HepG2 (cell line): ENCODE measurements around the gene C1QBP. TPM values are rescaled to one million over a fixed set of nuclear protein-coding genes. Genes with fewer than 3 reads are reported as not detected.

Source experiments
- ATAC-seq: fragments of 200-7000 bp; cut with Tn5 transposase; 3 replicates; pipeline ENCODE4 v1.9.1; 2020; ENCODE audit warnings: mild to moderate bottlenecking, moderate library complexity
- BruUV-seq: library from RNA; stranded (reverse); fragments of 400-500 nt; replicated peaks from 2 replicates; lab custom pipeline; 2021; lab: Mats Ljungman, UMichigan
- CTCF ChIA-PET: fragments of 300-600 bp; formaldehyde crosslinking; extraction: SDS; loops from one replicate; lab custom pipeline; 2021; ENCODE audit warnings: low total read pairs, inconsistent platforms, low intra/inter-chr PET ratio; lab: Yijun Ruan, JAX
- POLR2A ChIA-PET: fragments of 350-600 bp; sonication (Branson Sonifier 250); formaldehyde crosslinking; loops from one replicate; lab custom pipeline; 2020; ENCODE audit warnings: antibody characterized with exemption, inconsistent platforms; lab: Yijun Ruan, JAX
- DNase-seq: peaks from one replicate; pipeline ENCODE4 v3.0.0-alpha.2; 2015; ENCODE audit warnings: low spot score
- FAIRE-seq: peaks from 3 replicates; lab custom pipeline; 2011; peaks lifted over from hg19 to GRCh38; lab: Jason Lieb, UNC
- H2AFZ ChIP-seq: one replicate; pipeline ENCODE4 v1.6.1; 2011; ENCODE audit warnings: low read length, inconsistent platforms
- H3K27ac ChIP-seq: fragments of 300-600 bp; 3 replicates; pipeline ENCODE4 v1.8.0; 2011; ENCODE audit warnings: mixed run types, mild to moderate bottlenecking, mixed read lengths, low read length, inconsistent platforms; ENCODE audit not compliant: insufficient read depth; ENCODE audit errors: extremely low read length
- H3K27me3 ChIP-seq, 2 experiments: fragments of 200-600 bp in 1 of 2; 2 replicates in 1 of 2; 3 replicates in 1 of 2; pipeline versions ENCODE4 v1.6.0 to v1.8.0; 2011; ENCODE audit warnings: low read length in 2 of 2, mild to moderate bottlenecking in 2 of 2, moderate library complexity in 2 of 2, inconsistent platforms in 1 of 2; ENCODE audit not compliant: insufficient read depth in 2 of 2, control insufficient read depth in 1 of 2
- H3K36me3 ChIP-seq, 2 experiments: fragments of 200-600 bp in 1 of 2; replicated peaks in 1 of 2; 2 replicates in 1 of 2; 3 replicates in 1 of 2; pipeline versions ENCODE4 v1.5.1 to v1.8.0; 2011; ENCODE audit warnings: low read length in 2 of 2, inconsistent platforms in 1 of 2; ENCODE audit not compliant: insufficient read depth in 2 of 2, control insufficient read depth in 1 of 2
- H3K4me1 ChIP-seq: 2 replicates; pipeline ENCODE4 v1.5.1; 2012; ENCODE audit warnings: low read length, inconsistent platforms; ENCODE audit not compliant: insufficient read depth
- H3K4me2 ChIP-seq: 2 replicates; pipeline ENCODE4 v1.6.0; 2011; ENCODE audit warnings: low read depth, low read length, inconsistent platforms
- H3K4me3 ChIP-seq, 3 experiments: fragments of 200-600 bp in 1 of 3; sonication (generic), shearing (Covaris generic) in 1 of 3; replicated peaks in 1 of 3; 2 replicates each; pipeline ENCODE4 v1.5.1; 2011 to 2016; ENCODE audit warnings: low read length in 3 of 3, inconsistent platforms in 2 of 3, low read depth in 2 of 3, mild to moderate bottlenecking in 2 of 3, control low read depth in 1 of 3, mixed read lengths in 1 of 3; ENCODE audit not compliant: insufficient read depth in 1 of 3
- H3K79me2 ChIP-seq: one replicate; pipeline ENCODE4 v1.6.1; 2011; ENCODE audit warnings: low read length, inconsistent platforms; ENCODE audit not compliant: insufficient read depth
- H3K9ac ChIP-seq: 2 replicates; pipeline ENCODE4 v1.6.0; 2011; ENCODE audit warnings: mild to moderate bottlenecking, low read depth, low read length, inconsistent platforms; ENCODE audit not compliant: insufficient read depth
- H3K9me3 ChIP-seq: 2 replicates; pipeline ENCODE4 v1.5.1; 2012; ENCODE audit warnings: mild to moderate bottlenecking, low read length
- H4K20me1 ChIP-seq: 2 replicates; pipeline ENCODE4 v1.6.0; 2011; ENCODE audit warnings: inconsistent platforms, mild to moderate bottlenecking, low read length, moderate library complexity; ENCODE audit not compliant: insufficient read depth
- GPN1 ChIP-seq: sonication (generic); formaldehyde crosslinking; IDR thresholded peaks from 2 replicates; pipeline ENCODE4 v1.5.1; 2020; ENCODE audit warnings: missing genetic modification reagents, borderline replicate concordance
- KAT8 ChIP-seq: IDR thresholded peaks from 2 replicates; pipeline ENCODE4 v1.6.1; 2016; ENCODE audit warnings: missing genetic modification reagents, missing compliant biosample characterization
- MBNL3 ChIP-seq: fragments of 250-450 bp; sonication (Bioruptor Pico); conservative IDR thresholded peaks from 2 replicates; pipeline ENCODE4 v1.8.0; 2022; ENCODE audit warnings: mild to moderate bottlenecking, inconsistent platforms
- MEIS1 ChIP-seq: sonication (generic); formaldehyde crosslinking; IDR thresholded peaks from 2 replicates; pipeline ENCODE4 v1.9.0; 2021; ENCODE audit warnings: mild to moderate bottlenecking, missing genetic modification reagents, moderate library complexity, borderline replicate concordance
- PITX1 ChIP-seq: sonication (generic); formaldehyde crosslinking; IDR thresholded peaks from 2 replicates; pipeline ENCODE4 v1.5.1; 2020; ENCODE audit warnings: mild to moderate bottlenecking, missing genetic modification reagents
- SMC3 ChIP-seq: IDR thresholded peaks from 2 replicates; pipeline ENCODE4 v1.6.1; 2011; ENCODE audit warnings: low read length, improper control_type of control experiment
- SNAPC2 ChIP-seq: sonication (generic); formaldehyde crosslinking; IDR thresholded peaks from 2 replicates; pipeline ENCODE4 v1.8.1; 2022; ENCODE audit warnings: mild to moderate bottlenecking, missing genetic modification reagents
- TP53 ChIP-seq: sonication (generic); formaldehyde crosslinking; conservative IDR thresholded peaks from 2 replicates; pipeline ENCODE4 v1.4.0; 2020; ENCODE audit warnings: missing genetic modification reagents
- ZMAT3 ChIP-seq: sonication (generic); formaldehyde crosslinking; conservative IDR thresholded peaks from 2 replicates; pipeline ENCODE4 v1.7.0; 2021; ENCODE audit warnings: missing genetic modification reagents
- ZNF124 ChIP-seq: sonication (generic); formaldehyde crosslinking; IDR thresholded peaks from 2 replicates; pipeline ENCODE4 v1.4.0; 2020; ENCODE audit warnings: missing genetic modification reagents
- ZNF292 ChIP-seq: sonication (generic); formaldehyde crosslinking; IDR thresholded peaks from 2 replicates; pipeline ENCODE4 v1.8.1; 2022; ENCODE audit warnings: mild to moderate bottlenecking, low read depth, missing genetic modification reagents, borderline replicate concordance
- ZNF615 ChIP-seq: sonication (generic); formaldehyde crosslinking; IDR thresholded peaks from 2 replicates; pipeline ENCODE4 v1.5.0; 2020; ENCODE audit warnings: mild to moderate bottlenecking, missing genetic modification reagents, borderline replicate concordance
- WGBS: methylation state at CpG from one replicate; pipeline ENCODE4 v1.1.6; 2017; ENCODE audit warnings: low lambda C conversion rate; 5-methylcytosine and 5-hydroxymethylcytosine counted together
- in situ Hi-C: cut with HindIII; loops from 2 replicates; pipeline ENCODE4 v1.10.0; 2017; ENCODE audit warnings: low pct_unique_long_range_greater_than_20kb; ENCODE audit not compliant: extremely low pct_ligation_motif_present
- intact Hi-C: fragments of 100-400 bp; cut with micrococcal nuclease; formaldehyde crosslinking; loops from one replicate; pipeline ENCODE4 v1.10.0; 2022; ENCODE audit not compliant: unreplicated experiment
- polyA plus RNA-seq, 8 experiments: library from polyadenylated mRNA; depleted of rRNA in 3 of 8; stranded (reverse) in 7 of 8; unstranded in 1 of 8; fragments of >200 nt; fragmentation: Illumina TruSeq in 4 of 8; extraction: Trizol in 4 of 8; gene quantifications; 2 replicates each; pipeline versions ENCODE4 v1.2.1 to v1.2.3, GENCODE V29; 2011 to 2016; ENCODE audit warnings: low read depth in 4 of 8, missing spikeins in 1 of 8, mixed read lengths in 1 of 8; ENCODE audit not compliant: insufficient read depth in 1 of 8
- total RNA-seq, 5 experiments: library from RNA; depleted of rRNA; stranded (reverse); fragments of >200 nt; fragmentation: Illumina TruSeq; extraction: Trizol; gene quantifications; 2 replicates each; pipeline ENCODE4 v1.2.3, GENCODE V29; 2016; ENCODE audit warnings: low read depth in 1 of 5
- TF ChIP-seq, protein P1 (sequence below): sonication (generic); formaldehyde crosslinking; IDR thresholded peaks from 2 replicates; pipeline ENCODE4 v1.4.0; 2020; ENCODE audit warnings: missing genetic modification reagents
- TF ChIP-seq, protein P2 (sequence below), 2 experiments: sonication (generic) in 1 of 2; formaldehyde crosslinking in 1 of 2; IDR thresholded peaks; 2 replicates each; pipeline versions ENCODE4 v1.6.1 to v1.9.0; 2014 to 2022; ENCODE audit warnings: antibody characterized with exemption in 1 of 2, borderline replicate concordance in 1 of 2, inconsistent platforms in 1 of 2, low read depth in 1 of 2, missing genetic modification reagents in 1 of 2
- TF ChIP-seq, protein P3 (sequence below): sonication (generic); formaldehyde crosslinking; IDR thresholded peaks from 2 replicates; pipeline ENCODE4 v1.9.0; 2021; ENCODE audit warnings: missing genetic modification reagents, borderline replicate concordance

The C1QBP gene
- total and polyA plus RNA-seq, 2 of the 13 experiments (the other 11 are each of a cell fraction or from before 2014, with no cell fraction given) = 219 to 680 TPM

DNA sequence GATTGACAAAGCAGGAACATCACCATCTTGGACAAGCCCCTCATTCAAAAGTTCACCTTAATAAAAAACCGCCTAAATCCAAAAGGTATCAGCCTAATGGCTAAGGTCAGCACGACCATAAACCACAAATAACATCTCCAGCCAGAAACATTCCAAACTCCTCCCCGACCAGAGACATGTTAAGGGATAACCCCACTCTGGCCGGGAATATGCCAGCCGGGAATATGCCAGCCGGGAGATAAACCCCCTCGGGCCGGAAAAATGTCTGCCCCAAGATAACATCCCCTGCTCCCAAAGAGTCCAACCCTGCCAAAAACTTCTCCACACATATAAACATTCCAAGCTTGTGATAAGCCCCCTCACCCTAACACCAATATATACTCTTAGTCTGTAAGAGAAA, 28.5 kb upstream of the C1QBP start:
- 0% methylated on average over 8 of the region's 8 CpGs for WGBS
- Histone ChIP-seq H3K27ac (peak overlapping the region; percentile 91), H2AFZ (no peak overlapping the region), H4K20me1 (0 out of 2 replicates have a peak, but pooled peaks cover 10% of the 10 kb centered on the region), H3K4me2 (peak overlapping the region; percentile 98), H3K9me3 (no peaks in the 10 kb centered on the region), H3K4me3 (peak overlapping the region; percentile 91 to 97 (median 96)), H3K4me1 (peaks cover 38% of the 10 kb centered on the region), H3K9ac (peak overlapping the region; percentile 84), H3K27me3 (no peaks in the 10 kb centered on the region; a peak in 1 of 5 replicates), H3K79me2 (peaks cover 57% of the 10 kb centered on the region), H3K36me3 (peaks cover 1 to 12% of the 10 kb centered on the region in 2 experiments; a peak in 3 of 5 replicates)
- FAIRE-seq (no peak), DNase-seq (no peak), ATAC-seq (no peak)
- no TSS peak for BruUV-seq
- ChIA-PET POLR2A (interaction anchor here (2.0 to 2.9 kb wide), 2 partner anchors 19 to 28 kb away, joined by 10 to 51 read pairs; partner anchors contain the start of genes C1QBP, DERL2 and MIS12), CTCF (no interaction called here)
- intact Hi-C loops (no loop called here), in situ Hi-C loops (no loop called here)
- TF ChIP-seq SNAPC2 = no peak
- TF ChIP-seq PITX1 (CRISPR knock-in tag) = no peak
- TF ChIP-seq, protein P1, sequence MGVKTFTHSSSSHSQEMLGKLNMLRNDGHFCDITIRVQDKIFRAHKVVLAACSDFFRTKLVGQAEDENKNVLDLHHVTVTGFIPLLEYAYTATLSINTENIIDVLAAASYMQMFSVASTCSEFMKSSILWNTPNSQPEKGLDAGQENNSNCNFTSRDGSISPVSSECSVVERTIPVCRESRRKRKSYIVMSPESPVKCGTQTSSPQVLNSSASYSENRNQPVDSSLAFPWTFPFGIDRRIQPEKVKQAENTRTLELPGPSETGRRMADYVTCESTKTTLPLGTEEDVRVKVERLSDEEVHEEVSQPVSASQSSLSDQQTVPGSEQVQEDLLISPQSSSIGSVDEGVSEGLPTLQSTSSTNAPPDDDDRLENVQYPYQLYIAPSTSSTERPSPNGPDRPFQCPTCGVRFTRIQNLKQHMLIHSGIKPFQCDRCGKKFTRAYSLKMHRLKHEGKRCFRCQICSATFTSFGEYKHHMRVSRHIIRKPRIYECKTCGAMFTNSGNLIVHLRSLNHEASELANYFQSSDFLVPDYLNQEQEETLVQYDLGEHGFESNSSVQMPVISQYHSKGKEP (CRISPR knock-in tag) = no peak
- TF ChIP-seq, protein P2, sequence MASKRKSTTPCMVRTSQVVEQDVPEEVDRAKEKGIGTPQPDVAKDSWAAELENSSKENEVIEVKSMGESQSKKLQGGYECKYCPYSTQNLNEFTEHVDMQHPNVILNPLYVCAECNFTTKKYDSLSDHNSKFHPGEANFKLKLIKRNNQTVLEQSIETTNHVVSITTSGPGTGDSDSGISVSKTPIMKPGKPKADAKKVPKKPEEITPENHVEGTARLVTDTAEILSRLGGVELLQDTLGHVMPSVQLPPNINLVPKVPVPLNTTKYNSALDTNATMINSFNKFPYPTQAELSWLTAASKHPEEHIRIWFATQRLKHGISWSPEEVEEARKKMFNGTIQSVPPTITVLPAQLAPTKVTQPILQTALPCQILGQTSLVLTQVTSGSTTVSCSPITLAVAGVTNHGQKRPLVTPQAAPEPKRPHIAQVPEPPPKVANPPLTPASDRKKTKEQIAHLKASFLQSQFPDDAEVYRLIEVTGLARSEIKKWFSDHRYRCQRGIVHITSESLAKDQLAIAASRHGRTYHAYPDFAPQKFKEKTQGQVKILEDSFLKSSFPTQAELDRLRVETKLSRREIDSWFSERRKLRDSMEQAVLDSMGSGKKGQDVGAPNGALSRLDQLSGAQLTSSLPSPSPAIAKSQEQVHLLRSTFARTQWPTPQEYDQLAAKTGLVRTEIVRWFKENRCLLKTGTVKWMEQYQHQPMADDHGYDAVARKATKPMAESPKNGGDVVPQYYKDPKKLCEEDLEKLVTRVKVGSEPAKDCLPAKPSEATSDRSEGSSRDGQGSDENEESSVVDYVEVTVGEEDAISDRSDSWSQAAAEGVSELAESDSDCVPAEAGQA (IDR thresholded peaks at IDR 0.05; ENCODE audit: low read depth) = no peak
- TF ChIP-seq, protein P2 (CRISPR knock-in tag; IDR thresholded peaks at IDR 0.05; ENCODE audit: borderline replicate concordance) = no peak
- TF ChIP-seq MEIS1 = no peak
- no peak for TF ChIP-seq GPN1 (CRISPR knock-in tag)
- no peak for TF ChIP-seq MBNL3 (CRISPR knock-in tag)
- no peak for TF ChIP-seq ZNF124 (CRISPR knock-in tag)
- TF ChIP-seq ZNF615 (CRISPR knock-in tag) = no peak
- TF ChIP-seq, protein P3, sequence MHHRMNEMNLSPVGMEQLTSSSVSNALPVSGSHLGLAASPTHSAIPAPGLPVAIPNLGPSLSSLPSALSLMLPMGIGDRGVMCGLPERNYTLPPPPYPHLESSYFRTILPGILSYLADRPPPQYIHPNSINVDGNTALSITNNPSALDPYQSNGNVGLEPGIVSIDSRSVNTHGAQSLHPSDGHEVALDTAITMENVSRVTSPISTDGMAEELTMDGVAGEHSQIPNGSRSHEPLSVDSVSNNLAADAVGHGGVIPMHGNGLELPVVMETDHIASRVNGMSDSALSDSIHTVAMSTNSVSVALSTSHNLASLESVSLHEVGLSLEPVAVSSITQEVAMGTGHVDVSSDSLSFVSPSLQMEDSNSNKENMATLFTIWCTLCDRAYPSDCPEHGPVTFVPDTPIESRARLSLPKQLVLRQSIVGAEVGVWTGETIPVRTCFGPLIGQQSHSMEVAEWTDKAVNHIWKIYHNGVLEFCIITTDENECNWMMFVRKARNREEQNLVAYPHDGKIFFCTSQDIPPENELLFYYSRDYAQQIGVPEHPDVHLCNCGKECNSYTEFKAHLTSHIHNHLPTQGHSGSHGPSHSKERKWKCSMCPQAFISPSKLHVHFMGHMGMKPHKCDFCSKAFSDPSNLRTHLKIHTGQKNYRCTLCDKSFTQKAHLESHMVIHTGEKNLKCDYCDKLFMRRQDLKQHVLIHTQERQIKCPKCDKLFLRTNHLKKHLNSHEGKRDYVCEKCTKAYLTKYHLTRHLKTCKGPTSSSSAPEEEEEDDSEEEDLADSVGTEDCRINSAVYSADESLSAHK (CRISPR knock-in tag) = no peak
- no peak for TF ChIP-seq KAT8
- TF ChIP-seq SMC3 = no peak
- TF ChIP-seq ZMAT3 (CRISPR knock-in tag) = no peak
- TF ChIP-seq TP53 (CRISPR knock-in tag) = no peak
- TF ChIP-seq ZNF292 (CRISPR knock-in tag) = no peak
